ENCODE results near the gene CACNA1I. TPM values are rescaled to one million over a fixed set of nuclear protein-coding genes. Genes with fewer than 3 reads are reported as not detected.

CACNA1I gene
- total and polyA plus RNA-seq, 2 donors (not counting 1 experiment from before 2014, with no cell fraction given): under 0.01 to 0.01 TPM

- H3K9ac ChIP-seq (ENCODE audit: insufficient read depth, low read length): no peak overlapping the region
- H3K4me3 ChIP-seq (replicated peaks in 1 of 4; ENCODE audit: control extremely low read depth in 1 of 4, insufficient read depth in 1 of 4, low read depth in 3 of 4, low read length in 4 of 4): no peak overlapping the region
- no peak for DNase-seq (ENCODE audit: low read depth in 2 of 2)
- H3K27ac ChIP-seq (ENCODE audit: insufficient read depth, low read length): no peak overlapping the region
- TF ChIP-seq EZH2 (IDR thresholded peaks at IDR 0.05; ENCODE audit: low read length, missing control alignments): no peak
- no peak for TF ChIP-seq CTCF (conservative IDR thresholded peaks at IDR 0.05 in 1 of 2, IDR thresholded peaks at IDR 0.05 in 1 of 2; ENCODE audit: low read depth in 1 of 2, low read length in 2 of 2)
- no peaks in the 10 kb centered on the region for H3K36me3 ChIP-seq (ENCODE audit: control insufficient read depth, insufficient read depth, low read length)
- no peaks in the 10 kb centered on the region for H4K20me1 ChIP-seq (ENCODE audit: control insufficient read depth, extremely low read depth, insufficient read depth, low read length)
- H3K4me2 ChIP-seq (ENCODE audit: extremely low read depth, insufficient read depth, low read length): no peak overlapping the region
- no peaks in the 10 kb centered on the region for H3K9me3 ChIP-seq (ENCODE audit: control insufficient read depth, insufficient read depth, low read depth, low read length)
- no peak overlapping the region for H2AFZ ChIP-seq (ENCODE audit: low read length)
- peaks cover 11% of the 10 kb centered on the region for H3K4me1 ChIP-seq (ENCODE audit: control insufficient read depth, extremely low read depth, insufficient read depth, low read length)
- H3K27me3 ChIP-seq (ENCODE audit: control insufficient read depth, insufficient read depth, low read length): peaks cover 3% of the 10 kb centered on the region
- no peaks in the 10 kb centered on the region for H3K79me2 ChIP-seq (ENCODE audit: control insufficient read depth, insufficient read depth, low read length)
Measured at GRCh38 chr22:39595622-39596172, 25.1 kb downstream of the CACNA1I start.

DNA sequence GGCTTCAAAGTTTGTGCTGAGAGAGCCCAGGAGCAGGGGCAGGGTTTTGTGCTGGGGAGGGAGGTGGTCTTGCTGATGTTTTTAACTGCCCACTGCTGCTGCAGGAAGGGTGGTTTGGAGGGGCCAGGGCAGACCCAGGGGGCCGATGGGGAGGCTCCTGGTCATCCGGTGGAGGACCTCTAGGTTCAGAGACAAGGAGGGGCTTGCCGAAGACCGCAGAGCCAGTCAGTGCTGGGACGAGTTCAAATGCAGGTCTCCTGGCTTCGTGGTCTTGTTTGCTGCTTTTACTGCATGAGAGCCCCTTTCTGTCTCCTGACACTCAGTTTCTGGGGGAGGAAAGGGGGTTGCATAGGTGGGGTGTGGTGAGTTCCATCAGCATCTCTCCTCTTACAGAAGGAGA lies 26.0 kb downstream of the CACNA1I start:
- peaks cover 11% of the 10 kb centered on the region for H3K4me1 ChIP-seq (ENCODE audit: control insufficient read depth, extremely low read depth, insufficient read depth, low read length)
- H3K27ac ChIP-seq (ENCODE audit: insufficient read depth, low read length): no peak overlapping the region
- H3K36me3 ChIP-seq (ENCODE audit: control insufficient read depth, insufficient read depth, low read length): no peaks in the 10 kb centered on the region
- H2AFZ ChIP-seq (ENCODE audit: low read length): no peak overlapping the region
- H3K4me3 ChIP-seq (replicated peaks in 1 of 4; ENCODE audit: control extremely low read depth in 1 of 4, insufficient read depth in 1 of 4, low read depth in 3 of 4, low read length in 4 of 4): no peak overlapping the region
- no peaks in the 10 kb centered on the region for H3K9me3 ChIP-seq (ENCODE audit: control insufficient read depth, insufficient read depth, low read depth, low read length)
- no peaks in the 10 kb centered on the region for H4K20me1 ChIP-seq (ENCODE audit: control insufficient read depth, extremely low read depth, insufficient read depth, low read length)
- TF ChIP-seq EZH2 (IDR thresholded peaks at IDR 0.05; ENCODE audit: low read length, missing control alignments) (no peak), CTCF (conservative IDR thresholded peaks at IDR 0.05 in 1 of 2, IDR thresholded peaks at IDR 0.05 in 1 of 2; ENCODE audit: low read depth in 1 of 2, low read length in 2 of 2) (no peak)
- no peak for DNase-seq (ENCODE audit: low read depth in 2 of 2)
- no peaks in the 10 kb centered on the region for H3K79me2 ChIP-seq (ENCODE audit: control insufficient read depth, insufficient read depth, low read length)
- no peak overlapping the region for H3K9ac ChIP-seq (ENCODE audit: insufficient read depth, low read length)
- H3K27me3 ChIP-seq (ENCODE audit: control insufficient read depth, insufficient read depth, low read length): peaks cover 3% of the 10 kb centered on the region
- no peak overlapping the region for H3K4me2 ChIP-seq (ENCODE audit: extremely low read depth, insufficient read depth, low read length)

- Histone ChIP-seq H3K9me3 (ENCODE audit: control insufficient read depth, insufficient read depth, low read depth, low read length) (no peaks in the 10 kb centered on the region), H3K27ac (ENCODE audit: insufficient read depth, low read length) (no peak overlapping the region), H3K4me3 (replicated peaks in 1 of 4; ENCODE audit: control extremely low read depth in 1 of 4, insufficient read depth in 1 of 4, low read depth in 3 of 4, low read length in 4 of 4) (no peak overlapping the region), H4K20me1 (ENCODE audit: control insufficient read depth, extremely low read depth, insufficient read depth, low read length) (no peaks in the 10 kb centered on the region), H3K79me2 (ENCODE audit: control insufficient read depth, insufficient read depth, low read length) (no peaks in the 10 kb centered on the region), H3K36me3 (ENCODE audit: control insufficient read depth, insufficient read depth, low read length) (no peaks in the 10 kb centered on the region), H3K27me3 (ENCODE audit: control insufficient read depth, insufficient read depth, low read length) (peaks cover 3% of the 10 kb centered on the region), H3K4me1 (ENCODE audit: control insufficient read depth, extremely low read depth, insufficient read depth, low read length) (peaks cover 7% of the 10 kb centered on the region), H3K9ac (ENCODE audit: insufficient read depth, low read length) (no peak overlapping the region), H2AFZ (ENCODE audit: low read length) (no peak overlapping the region), H3K4me2 (ENCODE audit: extremely low read depth, insufficient read depth, low read length) (no peak overlapping the region)
- TF ChIP-seq EZH2 (IDR thresholded peaks at IDR 0.05; ENCODE audit: low read length, missing control alignments): no peak
- TF ChIP-seq CTCF (conservative IDR thresholded peaks at IDR 0.05 in 1 of 2, IDR thresholded peaks at IDR 0.05 in 1 of 2; ENCODE audit: low read depth in 1 of 2, low read length in 2 of 2): no peak
- DNase-seq (ENCODE audit: low read depth in 2 of 2): no peak
Measured at GRCh38 chr22:39597236-39597869, 26.8 kb downstream of the CACNA1I start.
